Activated T-cell treated with anti-CD3 and anti-CD28 coated beads, Interleukin-2, amount 50 U/mL, for 4 hours (primary cell): ENCODE results near the gene CD3E. TPM values are rescaled to one million over a fixed set of nuclear protein-coding genes. Genes with fewer than 3 reads are reported as not detected.

ENCODE experiments used
- ATAC-seq, 2 donors: fragments of 200-7000 bp; cut with Tn5 transposase; one replicate each; pipeline ENCODE4 v1.10.0; 2021
- DNase-seq: peaks from one replicate; pipeline ENCODE4 v3.0.0-alpha.2; 2020
- H3K27me3 Mint-ChIP-seq: one replicate; pipeline ENCODE4 v1.8.0; 2021; ENCODE audit warnings: low read depth, mixed read lengths
- H3K36me3 Mint-ChIP-seq: one replicate; pipeline ENCODE4 v1.8.0; 2022; ENCODE audit warnings: mixed read lengths; ENCODE audit not compliant: insufficient read depth
- H3K4me1 Mint-ChIP-seq: one replicate; pipeline ENCODE4 v1.8.0; 2021; ENCODE audit warnings: low read depth, mixed read lengths
- H3K4me3 Mint-ChIP-seq: one replicate; pipeline ENCODE4 v1.8.0; 2021; ENCODE audit warnings: mild to moderate bottlenecking, moderate library complexity, mixed read lengths
- H3K9me3 Mint-ChIP-seq: one replicate; pipeline ENCODE4 v1.8.0; 2021; ENCODE audit warnings: mixed read lengths
- total RNA-seq, 3 donors: library from RNA; stranded (reverse); gene quantifications; one replicate each; pipeline ENCODE4 v1.2.1, GENCODE V29; 2021

The CD3E gene
- 100 to 1,000 TPM; 371 to 436 (median 407) TPM for total RNA-seq

GRCh38 chr11:118304568-118305248, at the start of gene CD3E:
CD3E (plus strand) TSS chr11:118304730; CDS start chr11:118304953, 223 bp downstream.
- H3K4me1 Mint-ChIP-seq: peaks cover 70% of the 10 kb centered on the region
- H3K4me3 Mint-ChIP-seq: peak within 1 kb of the TSS; percentile 100
- DNase-seq: peak; percentile 51
- H3K9me3 Mint-ChIP-seq: no peaks in the 10 kb centered on the region
- no peaks in the 10 kb centered on the region for H3K27me3 Mint-ChIP-seq
- peaks cover 38% of the 10 kb centered on the region for H3K36me3 Mint-ChIP-seq
- peak; percentile 77 to 80 for ATAC-seq

- H3K36me3 Mint-ChIP-seq: peaks cover 18% of the 10 kb centered on the region
- ATAC-seq: peak; percentile 50 to 75
- H3K4me1 Mint-ChIP-seq: peaks cover 19% of the 10 kb centered on the region
- peaks cover 2% of the 10 kb centered on the region for H3K27me3 Mint-ChIP-seq
- H3K4me3 Mint-ChIP-seq: no peak overlapping the region
- no peaks in the 10 kb centered on the region for H3K9me3 Mint-ChIP-seq
- DNase-seq: no peak
Measured at GRCh38 chr11:118258410-118258809, 46.1 kb upstream of the CD3E start.

GRCh38 chr11:118259138-118259537, 45.4 kb upstream of the CD3E start:
- no peak overlapping the region for H3K4me3 Mint-ChIP-seq
- ATAC-seq: no peak
- no peak for DNase-seq
- no peaks in the 10 kb centered on the region for H3K9me3 Mint-ChIP-seq
- peaks cover 26% of the 10 kb centered on the region for H3K4me1 Mint-ChIP-seq
- peaks cover 18% of the 10 kb centered on the region for H3K36me3 Mint-ChIP-seq
- peaks cover 2% of the 10 kb centered on the region for H3K27me3 Mint-ChIP-seq

GRCh38 chr11:118260353-118260752, 44.2 kb upstream of the CD3E start:
- Mint-ChIP-seq H3K9me3 (no peaks in the 10 kb centered on the region), H3K4me3 (no peak overlapping the region), H3K27me3 (peaks cover 7% of the 10 kb centered on the region), H3K36me3 (peaks cover 11% of the 10 kb centered on the region), H3K4me1 (peaks cover 32% of the 10 kb centered on the region)
- DNase-seq (no peak), ATAC-seq (peak in 1 of 2 donors; percentile 51)

- H3K4me3 Mint-ChIP-seq: peak overlapping the region; percentile 83
- peak; percentile 15 to 31 for ATAC-seq
- H3K4me1 Mint-ChIP-seq: peaks cover 32% of the 10 kb centered on the region
- H3K9me3 Mint-ChIP-seq: no peaks in the 10 kb centered on the region
- peaks cover 7% of the 10 kb centered on the region for H3K36me3 Mint-ChIP-seq
- peaks cover 7% of the 10 kb centered on the region for H3K27me3 Mint-ChIP-seq
- no peak for DNase-seq
Measured at GRCh38 chr11:118263112-118263511, 41.4 kb upstream of the CD3E start.

- peak; percentile 62 to 76 for ATAC-seq
- Mint-ChIP-seq H3K4me1 (peaks cover 32% of the 10 kb centered on the region), H3K27me3 (peaks cover 7% of the 10 kb centered on the region), H3K4me3 (peak within 1 kb of the TSS; percentile 83), H3K36me3 (peaks cover 7% of the 10 kb centered on the region), H3K9me3 (no peaks in the 10 kb centered on the region)
- peak; percentile 26 for DNase-seq
Measured at GRCh38 chr11:118263695-118264568, 40.6 kb upstream of the CD3E start, which contains the start of gene MPZL2. MPZL2 (minus strand) TSS chr11:118264297; CDS start chr11:118264153, 144 bp downstream.

- H3K4me3 Mint-ChIP-seq: peak overlapping the region; percentile 83
- ATAC-seq: no peak
- peaks cover 7% of the 10 kb centered on the region for H3K27me3 Mint-ChIP-seq
- peaks cover 4% of the 10 kb centered on the region for H3K36me3 Mint-ChIP-seq
- H3K9me3 Mint-ChIP-seq: no peaks in the 10 kb centered on the region
- peaks cover 31% of the 10 kb centered on the region for H3K4me1 Mint-ChIP-seq
- DNase-seq: no peak
Measured at GRCh38 chr11:118264569-118265465, 39.7 kb upstream of the CD3E start.

GRCh38 chr11:118265954-118266353, 38.6 kb upstream of the CD3E start:
- H3K27me3 Mint-ChIP-seq: peaks cover 7% of the 10 kb centered on the region
- DNase-seq (no peak), ATAC-seq (no peak)
- H3K9me3 Mint-ChIP-seq: no peaks in the 10 kb centered on the region
- H3K4me3 Mint-ChIP-seq: no peak overlapping the region
- H3K4me1 Mint-ChIP-seq: peaks cover 24% of the 10 kb centered on the region
- peaks cover 4% of the 10 kb centered on the region for H3K36me3 Mint-ChIP-seq

- ATAC-seq: no peak
- Mint-ChIP-seq H3K9me3 (no peaks in the 10 kb centered on the region), H3K36me3 (peaks cover under 1% of the 10 kb centered on the region), H3K27me3 (peaks cover 5% of the 10 kb centered on the region), H3K4me3 (no peak overlapping the region), H3K4me1 (peaks cover 21% of the 10 kb centered on the region)
- no peak for DNase-seq
Measured at GRCh38 chr11:118267486-118267885, 37.0 kb upstream of the CD3E start.

- peaks cover 13% of the 10 kb centered on the region for H3K4me1 Mint-ChIP-seq
- H3K36me3 Mint-ChIP-seq: no peaks in the 10 kb centered on the region
- no peak overlapping the region for H3K4me3 Mint-ChIP-seq
- no peaks in the 10 kb centered on the region for H3K9me3 Mint-ChIP-seq
- H3K27me3 Mint-ChIP-seq: no peaks in the 10 kb centered on the region
- ATAC-seq (no peak), DNase-seq (no peak)
Measured at GRCh38 chr11:118272001-118272400, 32.5 kb upstream of the CD3E start.

- Mint-ChIP-seq H3K9me3 (no peaks in the 10 kb centered on the region), H3K4me1 (peaks cover 18% of the 10 kb centered on the region), H3K27me3 (no peaks in the 10 kb centered on the region), H3K4me3 (no peak overlapping the region), H3K36me3 (no peaks in the 10 kb centered on the region)
- no peak for ATAC-seq
- no peak for DNase-seq
Measured at GRCh38 chr11:118274186-118274585, 30.3 kb upstream of the CD3E start.

GRCh38 chr11:118275176-118275575, 29.4 kb upstream of the CD3E start:
- Mint-ChIP-seq H3K36me3 (no peaks in the 10 kb centered on the region), H3K4me1 (peaks cover 19% of the 10 kb centered on the region), H3K27me3 (no peaks in the 10 kb centered on the region), H3K4me3 (no peak overlapping the region), H3K9me3 (no peaks in the 10 kb centered on the region)
- ATAC-seq: peak in 1 of 2 donors; percentile 23
- DNase-seq: no peak

GRCh38 chr11:118276422-118276821, 28.1 kb upstream of the CD3E start:
- DNase-seq (no peak), ATAC-seq (no peak)
- Mint-ChIP-seq H3K4me3 (no peak overlapping the region), H3K4me1 (peaks cover 24% of the 10 kb centered on the region), H3K9me3 (no peaks in the 10 kb centered on the region), H3K27me3 (no peaks in the 10 kb centered on the region), H3K36me3 (no peaks in the 10 kb centered on the region)

- Mint-ChIP-seq H3K36me3 (no peaks in the 10 kb centered on the region), H3K4me1 (peaks cover 26% of the 10 kb centered on the region), H3K9me3 (no peaks in the 10 kb centered on the region), H3K4me3 (no peak overlapping the region), H3K27me3 (no peaks in the 10 kb centered on the region)
- DNase-seq: no peak
- peak; percentile 40 to 50 for ATAC-seq
Measured at GRCh38 chr11:118277312-118277711, 27.2 kb upstream of the CD3E start.
